ENCODE measurements around the gene PTPN11.

The PTPN11 gene

GRCh38 chr12:112540021-112540420 is 121.3 kb downstream of the PTPN11 start:
- TF ChIP-seq CTCF (IDR thresholded peaks at IDR 0.05; ENCODE audit: poor library complexity, severe bottlenecking) = no peak
- Histone ChIP-seq H3K4me3 (ENCODE audit: severe bottlenecking) (no peak overlapping the region), H3K9me3 (ENCODE audit: severe bottlenecking) (no peaks in the 10 kb centered on the region), H3K36me3 (ENCODE audit: low read depth) (no peaks in the 10 kb centered on the region), H3K27ac (ENCODE audit: poor library complexity, severe bottlenecking) (no peak overlapping the region), H3K4me1 (ENCODE audit: insufficient read depth, poor library complexity, severe bottlenecking) (no peaks in the 10 kb centered on the region), H3K27me3 (ENCODE audit: insufficient read depth, poor library complexity, severe bottlenecking) (no peaks in the 10 kb centered on the region)
- ATAC-seq (ENCODE audit: low read depth) (no peak; the same call in 2 of the 3 replicates), DNase-seq (ENCODE audit: low spot score) (no peak)

- Histone ChIP-seq H3K9me3 (ENCODE audit: severe bottlenecking) (no peaks in the 10 kb centered on the region), H3K4me3 (ENCODE audit: severe bottlenecking) (no peak overlapping the region), H3K4me1 (ENCODE audit: insufficient read depth, poor library complexity, severe bottlenecking) (no peaks in the 10 kb centered on the region), H3K27ac (ENCODE audit: poor library complexity, severe bottlenecking) (no peak overlapping the region), H3K27me3 (ENCODE audit: insufficient read depth, poor library complexity, severe bottlenecking) (no peaks in the 10 kb centered on the region), H3K36me3 (ENCODE audit: low read depth) (no peaks in the 10 kb centered on the region)
- DNase-seq (ENCODE audit: low spot score) = no peak
- ATAC-seq (ENCODE audit: low read depth) = no peak
- no peak for TF ChIP-seq CTCF (IDR thresholded peaks at IDR 0.05; ENCODE audit: poor library complexity, severe bottlenecking)
These were observed 125.0 kb downstream of the PTPN11 start for GRCh38 chr12:112543751-112544150.

- Histone ChIP-seq H3K4me3 (ENCODE audit: severe bottlenecking) (no peak overlapping the region), H3K27ac (ENCODE audit: poor library complexity, severe bottlenecking) (no peak overlapping the region), H3K9me3 (ENCODE audit: severe bottlenecking) (no peaks in the 10 kb centered on the region), H3K27me3 (ENCODE audit: insufficient read depth, poor library complexity, severe bottlenecking) (no peaks in the 10 kb centered on the region), H3K36me3 (ENCODE audit: low read depth) (no peaks in the 10 kb centered on the region), H3K4me1 (ENCODE audit: insufficient read depth, poor library complexity, severe bottlenecking) (no peaks in the 10 kb centered on the region)
- TF ChIP-seq CTCF (IDR thresholded peaks at IDR 0.05; ENCODE audit: poor library complexity, severe bottlenecking) = no peak
- no peak for ATAC-seq (ENCODE audit: low read depth)
- no peak for DNase-seq (ENCODE audit: low spot score)
These were observed 127.6 kb downstream of the PTPN11 start for GRCh38 chr12:112546339-112546738.

GRCh38 chr12:112546996-112547395 is 128.2 kb downstream of the PTPN11 start:
- no peaks in the 10 kb centered on the region for H3K36me3 ChIP-seq (ENCODE audit: low read depth)
- DNase-seq (ENCODE audit: low spot score) = no peak

More at GRCh38 chr12:112546996-112547395, 128.2 kb downstream of the PTPN11 start:
- H3K9me3 ChIP-seq (ENCODE audit: severe bottlenecking) = no peaks in the 10 kb centered on the region
- no peak for TF ChIP-seq CTCF (IDR thresholded peaks at IDR 0.05; ENCODE audit: poor library complexity, severe bottlenecking)
- H3K27me3 ChIP-seq (ENCODE audit: insufficient read depth, poor library complexity, severe bottlenecking) = no peaks in the 10 kb centered on the region
- no peaks in the 10 kb centered on the region for H3K4me1 ChIP-seq (ENCODE audit: insufficient read depth, poor library complexity, severe bottlenecking)
- ATAC-seq (ENCODE audit: low read depth) = no peak; the same call in 2 of the 3 replicates
- no peak overlapping the region for H3K27ac ChIP-seq (ENCODE audit: poor library complexity, severe bottlenecking)
- no peak overlapping the region for H3K4me3 ChIP-seq (ENCODE audit: severe bottlenecking)

Data from RWPE2 (cell line).